ENCODE results near the gene PTGES3. TPM values are rescaled to one million over a fixed set of nuclear protein-coding genes. Genes with fewer than 3 reads are reported as not detected.

The PTGES3 gene
- total RNA-seq, 1 experiment from 2014 or later: 435 TPM

DNA sequence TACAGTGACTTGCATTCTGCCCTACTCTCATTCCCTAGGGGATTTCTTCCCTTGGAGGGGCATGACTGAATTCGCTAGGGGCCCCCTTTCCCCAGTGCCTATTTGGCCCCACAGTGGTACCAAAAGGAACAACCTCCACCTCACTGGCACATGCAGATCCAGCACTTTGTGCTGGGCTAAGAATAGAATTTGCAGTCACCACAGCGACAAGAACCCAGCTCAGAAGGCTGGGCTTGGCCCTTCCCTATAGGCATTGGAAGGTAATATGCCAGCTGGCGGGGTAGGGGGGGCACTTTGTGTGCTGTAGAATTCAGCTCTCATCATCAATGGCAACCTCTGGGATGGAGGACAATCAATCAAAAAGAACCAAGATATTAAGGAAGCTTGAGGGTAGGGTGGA is 71.8 kb downstream of the PTGES3 start:
- peaks cover 5% of the 10 kb centered on the region; the same call in 1 of the 2 replicates for H3K79me2 ChIP-seq (ENCODE audit: insufficient read depth, low read length)
- no CpG with 5 or more reads among the region's 3 CpGs for WGBS (ENCODE audit: extremely low coverage, insufficient read length, low lambda C conversion rate)
- H3K27ac ChIP-seq (ENCODE audit: insufficient read length, low read depth, low read length): no peak overlapping the region
- H3K79me1 ChIP-seq (ENCODE audit: insufficient read depth, low read depth, low read length, poor library complexity, severe bottlenecking): peaks cover 8% of the 10 kb centered on the region
- H2BK20ac ChIP-seq (ENCODE audit: low read depth, low read length, poor library complexity, severe bottlenecking): no peak overlapping the region
- Mint-ChIP-seq H3K27ac (no peak overlapping the region; a peak in 1 of 7 replicates), H3K4me3 (no peak overlapping the region), H3K36me3 (ENCODE audit: insufficient read depth in 1 of 3, low read depth in 3 of 3) (peaks cover 36 to 85% (median 76%) of the 10 kb centered on the region in 3 experiments; a peak in 6 of 7 replicates), H3K27me3 (ENCODE audit: low read depth) (no peaks in the 10 kb centered on the region), H3K4me1 (no peaks in the 10 kb centered on the region), H3K9me3 (no peaks in the 10 kb centered on the region)
- no peak for DNase-seq
- H3T11ph ChIP-seq (ENCODE audit: low read length): no peak overlapping the region
- H2BK15ac ChIP-seq (ENCODE audit: low read depth, low read length): no peak overlapping the region
- no peak overlapping the region for H3K56ac ChIP-seq (ENCODE audit: insufficient read length, low read depth, low read length)
- no peak overlapping the region for H3K14ac ChIP-seq (ENCODE audit: insufficient read depth, low read length)
- no peak overlapping the region for H2BK120ac ChIP-seq (ENCODE audit: low read depth, low read length, poor library complexity, severe bottlenecking)
- no peak overlapping the region for H3K4me2 ChIP-seq (ENCODE audit: insufficient read depth, insufficient read length, low read length)
- H2AFZ ChIP-seq (ENCODE audit: low read length): no peak overlapping the region
- no peak overlapping the region for H2BK5ac ChIP-seq (ENCODE audit: insufficient read length, low read length)
- TF ChIP-seq, protein P1, sequence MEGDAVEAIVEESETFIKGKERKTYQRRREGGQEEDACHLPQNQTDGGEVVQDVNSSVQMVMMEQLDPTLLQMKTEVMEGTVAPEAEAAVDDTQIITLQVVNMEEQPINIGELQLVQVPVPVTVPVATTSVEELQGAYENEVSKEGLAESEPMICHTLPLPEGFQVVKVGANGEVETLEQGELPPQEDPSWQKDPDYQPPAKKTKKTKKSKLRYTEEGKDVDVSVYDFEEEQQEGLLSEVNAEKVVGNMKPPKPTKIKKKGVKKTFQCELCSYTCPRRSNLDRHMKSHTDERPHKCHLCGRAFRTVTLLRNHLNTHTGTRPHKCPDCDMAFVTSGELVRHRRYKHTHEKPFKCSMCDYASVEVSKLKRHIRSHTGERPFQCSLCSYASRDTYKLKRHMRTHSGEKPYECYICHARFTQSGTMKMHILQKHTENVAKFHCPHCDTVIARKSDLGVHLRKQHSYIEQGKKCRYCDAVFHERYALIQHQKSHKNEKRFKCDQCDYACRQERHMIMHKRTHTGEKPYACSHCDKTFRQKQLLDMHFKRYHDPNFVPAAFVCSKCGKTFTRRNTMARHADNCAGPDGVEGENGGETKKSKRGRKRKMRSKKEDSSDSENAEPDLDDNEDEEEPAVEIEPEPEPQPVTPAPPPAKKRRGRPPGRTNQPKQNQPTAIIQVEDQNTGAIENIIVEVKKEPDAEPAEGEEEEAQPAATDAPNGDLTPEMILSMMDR (conservative IDR thresholded peaks at IDR 0.05): no peak
- H3K4ac ChIP-seq (ENCODE audit: low read depth, low read length): no peak overlapping the region
- no peak overlapping the region for H2BK12ac ChIP-seq (ENCODE audit: insufficient read length, low read depth, low read length)
- no peak overlapping the region for H4K5ac ChIP-seq (ENCODE audit: insufficient read length, low read depth, low read length)
- H4K91ac ChIP-seq (ENCODE audit: insufficient read length, low read depth, low read length): no peak overlapping the region
- no peaks in the 10 kb centered on the region for H3K4me1 ChIP-seq (ENCODE audit: insufficient read depth, low read length)
- H4K8ac ChIP-seq (replicated peaks; ENCODE audit: insufficient read length, low read depth, low read length): no peak overlapping the region
- H3K9ac ChIP-seq (ENCODE audit: extremely low read depth, insufficient read length, low read length): no peak overlapping the region
- H3K9me3 ChIP-seq (ENCODE audit: control insufficient read depth, low read depth, low read length): no peaks in the 10 kb centered on the region
- no peak overlapping the region for H2AK5ac ChIP-seq (ENCODE audit: insufficient read length, low read length)
- no peak overlapping the region for H3K23ac ChIP-seq (ENCODE audit: insufficient read length, low read depth, low read length)
- H3K23me2 ChIP-seq (ENCODE audit: insufficient read length, low read depth, low read length, poor library complexity, severe bottlenecking): no peaks in the 10 kb centered on the region
- no peaks in the 10 kb centered on the region for H4K20me1 ChIP-seq (ENCODE audit: control insufficient read depth, insufficient read depth, insufficient read length)
- H3K18ac ChIP-seq (ENCODE audit: insufficient read length, low read depth, low read length): no peak overlapping the region
- H3K27me3 ChIP-seq (ENCODE audit: insufficient read depth, low read length): no peaks in the 10 kb centered on the region

Measured in H9 (cell line).